GM18526 (cell line): Measurements from ENCODE around the gene CPSF6.

Experiments used
- POLR2A ChIP-seq: IDR thresholded peaks from 3 replicates; pipeline ENCODE4 v1.6.1; 2011; ENCODE audit not compliant: insufficient read length; ENCODE audit errors: extremely low read depth

The CPSF6 gene

DNA sequence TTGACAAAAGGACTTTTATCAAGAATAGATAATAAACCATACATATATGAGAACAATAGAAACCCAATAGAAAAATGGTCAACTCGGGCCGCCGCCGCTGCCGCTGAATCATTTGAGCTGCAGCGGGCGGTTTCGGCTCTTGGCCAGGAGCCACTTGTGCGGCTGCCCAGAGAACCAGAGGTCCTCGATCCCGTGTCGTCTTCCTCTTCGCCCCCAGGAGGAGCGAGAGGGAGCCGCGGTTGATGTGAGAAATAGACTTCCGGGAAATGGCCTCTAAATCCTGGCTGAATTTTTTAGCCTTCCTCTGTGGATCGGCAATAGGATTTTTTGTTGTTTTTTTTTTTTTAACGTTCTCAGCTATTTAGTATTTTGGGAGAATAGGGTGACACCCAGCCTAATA, 44.8 kb downstream of the CPSF6 start:
- TF ChIP-seq POLR2A: no peak

DNA sequence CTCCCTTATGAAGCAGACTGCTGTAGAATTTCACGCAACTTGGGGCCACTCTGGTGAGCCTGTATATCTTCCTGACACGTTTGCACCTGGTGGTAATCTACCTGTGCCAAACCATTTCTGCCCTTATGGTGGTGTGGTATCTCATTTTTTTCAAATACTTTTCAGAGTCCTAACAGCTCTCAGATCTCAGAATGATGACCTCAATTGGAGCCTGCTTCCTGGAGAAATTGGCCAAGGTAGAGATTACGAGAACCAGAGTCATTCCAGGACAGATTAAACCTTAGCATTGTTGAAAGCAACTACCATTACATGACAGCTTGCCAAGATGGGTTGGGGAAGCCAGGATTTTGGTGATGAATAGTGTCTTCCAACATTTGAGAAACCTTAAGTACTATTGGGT, 48.2 kb downstream of the CPSF6 start:
- no peak for TF ChIP-seq POLR2A

DNA sequence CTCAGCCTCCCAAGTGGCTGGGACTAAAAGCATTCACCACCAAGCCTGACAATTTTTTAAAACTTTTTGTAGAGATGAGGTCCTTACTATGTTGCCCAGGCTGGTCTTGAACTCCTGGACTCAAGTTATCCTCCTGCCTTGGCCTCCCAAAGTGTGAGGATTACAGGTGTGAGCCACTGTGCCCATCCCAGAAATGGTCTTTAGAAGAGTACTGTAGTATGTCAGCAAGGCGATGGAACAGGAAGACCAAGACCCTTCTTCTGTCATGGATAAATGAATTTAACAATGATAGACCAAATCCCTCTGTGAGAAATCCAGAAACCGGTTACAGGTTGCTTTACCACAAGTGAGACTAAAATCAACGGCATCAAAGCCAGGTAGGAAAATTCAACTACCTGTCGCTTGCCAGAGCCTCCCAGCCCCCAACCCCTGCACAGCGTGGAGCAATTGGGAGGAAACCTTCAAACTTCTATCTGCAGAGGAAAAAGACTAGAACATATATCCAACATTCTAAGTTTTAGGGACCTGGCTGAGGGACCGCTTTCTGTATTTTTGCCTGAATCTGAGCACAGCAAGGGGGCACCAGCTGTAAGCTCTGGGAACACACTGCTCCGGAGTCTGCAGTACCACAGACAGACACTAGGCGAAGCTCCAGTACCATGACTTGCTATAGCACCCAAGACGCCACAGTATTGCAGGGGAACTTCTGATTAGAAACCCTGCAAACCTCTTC, 51.3 kb downstream of the CPSF6 start:
- no peak for TF ChIP-seq POLR2A

DNA sequence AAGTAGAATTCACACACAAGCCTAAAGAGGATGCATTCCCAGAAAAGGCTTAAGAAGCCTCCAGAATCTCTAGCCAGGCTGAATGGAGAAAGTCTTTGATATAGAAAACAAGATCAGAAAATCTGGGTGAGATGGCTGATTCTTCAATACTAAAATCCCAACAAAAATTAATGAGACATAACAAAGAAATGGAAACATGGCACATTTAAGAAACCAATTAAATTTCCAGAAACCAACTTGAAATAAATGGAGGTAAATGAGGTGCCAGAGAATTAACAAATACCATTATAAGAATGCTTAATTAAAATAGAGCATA, 51.9 kb downstream of the CPSF6 start:
- TF ChIP-seq POLR2A: no peak

DNA sequence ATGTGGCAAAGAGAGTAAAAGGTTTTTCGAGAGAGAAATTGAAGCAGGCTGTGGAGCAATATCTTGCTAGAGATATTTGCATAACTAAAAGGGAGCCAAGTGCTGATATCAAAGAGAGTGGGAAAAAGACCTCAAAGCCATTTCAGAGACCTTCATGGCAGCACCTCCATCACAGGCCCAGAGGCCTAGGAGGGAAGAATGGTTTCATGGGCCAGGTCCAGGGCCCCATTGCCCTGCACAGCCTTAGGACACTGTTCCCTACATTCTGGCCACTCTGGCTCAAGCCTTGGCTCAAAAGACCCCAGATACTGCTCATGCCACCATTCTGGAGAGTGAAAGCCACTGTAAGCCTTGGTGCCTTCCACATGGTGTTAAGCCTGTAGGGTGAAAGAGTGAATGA, 58.8 kb downstream of the CPSF6 start:
- no peak for TF ChIP-seq POLR2A

DNA sequence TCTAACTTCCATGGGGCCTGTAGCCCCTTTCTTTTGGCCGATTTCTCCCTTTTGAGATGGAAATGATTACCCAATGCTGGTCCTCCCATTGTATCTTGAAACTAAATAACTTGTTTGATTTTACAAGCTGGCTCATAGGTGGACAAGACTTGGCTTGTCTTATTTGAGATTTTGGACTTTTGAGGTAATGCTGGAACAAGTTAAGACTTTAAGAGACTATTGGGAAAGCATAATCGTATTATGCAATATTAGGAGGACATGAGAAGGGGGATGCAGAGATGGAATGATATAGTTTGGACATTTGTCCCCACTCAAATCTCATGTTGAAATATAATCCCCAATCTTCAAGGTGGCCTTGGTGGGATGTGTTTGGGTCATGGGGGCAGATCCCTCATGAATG, 59.6 kb downstream of the CPSF6 start:
- no peak for TF ChIP-seq POLR2A

DNA sequence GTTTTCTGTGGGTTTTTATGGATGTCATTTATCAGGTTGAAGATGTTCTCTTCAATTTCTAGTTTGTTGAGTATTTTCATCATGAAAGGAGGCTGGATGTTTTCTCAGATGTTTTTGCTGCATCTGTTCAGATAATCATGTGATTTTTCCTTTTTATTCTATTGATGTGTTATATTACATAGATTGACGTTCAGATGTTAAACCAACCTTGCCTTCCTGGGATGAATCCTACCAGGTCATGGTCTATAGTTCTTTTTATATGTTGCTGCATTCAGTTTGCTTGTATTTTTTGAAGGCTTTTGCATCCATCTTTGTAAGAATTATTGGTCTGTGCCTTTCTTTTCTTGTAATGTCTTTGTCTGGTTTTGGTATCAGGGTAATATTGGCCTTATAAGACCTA, 64.9 kb downstream of the CPSF6 start:
- TF ChIP-seq POLR2A: no peak

DNA sequence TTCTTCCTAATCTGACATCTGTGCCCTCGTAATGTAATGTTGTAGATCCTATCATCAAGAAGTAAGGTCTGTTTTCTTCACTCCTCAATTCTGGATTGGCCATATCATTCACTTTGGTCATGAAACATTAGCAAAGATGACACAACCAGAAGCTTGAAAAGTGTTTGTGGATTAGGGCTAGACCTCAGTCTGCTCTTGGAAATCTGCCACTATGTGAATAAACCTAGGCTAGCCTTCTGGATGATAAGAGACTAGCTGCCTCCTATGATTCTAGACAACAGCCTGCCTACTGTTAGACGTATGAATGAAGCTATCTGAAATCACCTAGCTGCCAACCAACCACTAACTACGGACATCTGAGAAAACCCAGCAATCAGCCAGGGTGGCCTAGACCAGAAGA, 70.1 kb downstream of the CPSF6 start:
- no peak for TF ChIP-seq POLR2A

DNA sequence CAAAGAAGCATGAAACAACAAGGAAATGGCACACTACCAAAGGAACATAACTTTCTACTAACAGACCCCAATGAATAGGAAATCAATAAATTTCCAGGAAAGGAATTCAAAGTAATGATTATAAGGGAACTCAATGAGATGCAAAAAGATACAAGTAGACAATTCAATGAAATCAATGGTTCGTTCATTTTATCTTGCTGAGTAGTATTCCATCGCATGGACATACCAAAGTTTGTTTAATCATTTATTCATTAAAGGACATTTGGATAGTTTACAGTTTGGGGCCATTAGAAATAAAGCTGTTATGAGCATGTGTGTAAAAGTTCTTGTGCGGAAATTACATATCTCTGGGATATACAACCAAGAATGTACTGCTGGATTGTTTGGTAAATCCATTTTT, 73.8 kb downstream of the CPSF6 start:
- TF ChIP-seq POLR2A: no peak

DNA sequence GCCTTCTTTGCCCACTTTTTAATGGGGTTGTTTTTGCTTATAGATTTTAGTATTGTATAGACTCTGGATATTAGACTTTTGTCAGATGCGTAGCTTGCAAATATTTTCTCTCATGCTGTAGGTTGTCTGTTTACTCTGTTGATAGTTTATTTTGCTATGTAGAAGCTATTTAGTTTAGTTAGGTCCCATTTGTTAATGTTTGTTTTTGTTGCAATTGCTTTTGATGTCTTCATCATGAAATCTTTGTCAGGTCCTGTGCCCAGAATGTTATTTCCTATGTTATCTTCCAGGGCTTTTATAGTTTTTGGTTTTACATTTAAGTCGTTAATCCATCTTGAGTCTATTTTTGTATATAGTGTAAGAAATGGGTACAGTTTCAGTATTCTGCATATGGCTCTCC, 78.9 kb downstream of the CPSF6 start:
- TF ChIP-seq POLR2A: no peak

DNA sequence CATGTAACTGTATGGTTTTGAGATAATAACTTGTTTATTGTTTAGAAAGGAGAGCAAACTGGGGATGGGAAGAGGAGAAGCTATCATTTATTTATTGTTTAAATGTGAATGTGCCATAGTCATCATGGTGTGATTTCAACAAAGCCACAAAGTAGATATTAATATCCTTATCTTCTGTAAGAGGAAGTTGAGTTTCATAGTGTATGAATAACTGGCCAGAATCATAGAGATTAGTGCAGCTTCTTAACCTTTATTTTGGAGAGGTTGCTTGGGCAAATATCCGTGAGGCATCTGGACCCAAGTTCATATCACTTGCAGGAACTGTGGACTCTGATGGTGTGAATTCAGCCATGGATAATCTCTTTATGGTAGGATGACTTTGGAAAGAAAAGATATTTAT, 82.0 kb downstream of the CPSF6 start:
- TF ChIP-seq POLR2A: no peak
